Stimulated activated CD8-positive, alpha-beta memory T cell treated with anti-CD3 and anti-CD28 coated beads, Interleukin-2, amount 100 ng/mL, for 1 hour (primary cell): ENCODE measurements around the gene CNDP2.
"Not testable (repeated sequence)": the region's sequence is repeated elsewhere in the genome, so short reads cannot be mapped to it uniquely, and the experiment has no call there.

ENCODE experiments used
- DNase-seq, 2 donors: peaks; one replicate each; pipeline ENCODE4 v3.0.0-alpha.2; 2020; ENCODE audit warnings: low read depth in 2 of 2

The CNDP2 gene

GRCh38 chr18:74517236-74517630 lies 21.1 kb downstream of the CNDP2 start:
- no peak for DNase-seq

- no peak for DNase-seq
Observed at GRCh38 chr18:74518456-74519295, 22.5 kb downstream of the CNDP2 start.

GRCh38 chr18:74519320-74520095 lies 23.3 kb downstream of the CNDP2 start:
- DNase-seq, result no peak

- DNase-seq, result no peak
Observed at GRCh38 chr18:74520096-74520833, 24.1 kb downstream of the CNDP2 start.

GRCh38 chr18:74521068-74521725 lies 25.0 kb downstream of the CNDP2 start:
- DNase-seq, result no peak

- DNase-seq, result no peak
Observed at GRCh38 chr18:74522635-74523548, 26.7 kb downstream of the CNDP2 start.

- DNase-seq, result no peak
Observed at GRCh38 chr18:74524097-74524496, 27.9 kb downstream of the CNDP2 start.

- DNase-seq, result not testable (repeated sequence)
Observed at GRCh38 chr18:74524915-74525314, 28.8 kb downstream of the CNDP2 start.

- DNase-seq, result no peak
Observed at GRCh38 chr18:74525741-74526140, 29.6 kb downstream of the CNDP2 start.

- DNase-seq, result no peak
Observed at GRCh38 chr18:74526488-74526887, 30.3 kb downstream of the CNDP2 start.

- DNase-seq, result no peak
Observed at GRCh38 chr18:74528478-74528877, 32.3 kb downstream of the CNDP2 start.

- DNase-seq, result no peak
Observed at GRCh38 chr18:74528913-74529312, 32.8 kb downstream of the CNDP2 start.

- no peak for DNase-seq
Observed at GRCh38 chr18:74529378-74529777, 33.2 kb downstream of the CNDP2 start.

GRCh38 chr18:74529811-74530583 lies 33.8 kb downstream of the CNDP2 start:
- DNase-seq, result no peak

- no peak for DNase-seq
Observed at GRCh38 chr18:74530584-74530862, 34.4 kb downstream of the CNDP2 start.

- no peak for DNase-seq
Observed at GRCh38 chr18:74531043-74531442, 34.9 kb downstream of the CNDP2 start.

GRCh38 chr18:74532511-74533025 lies 36.4 kb downstream of the CNDP2 start:
- no peak for DNase-seq

GRCh38 chr18:74533666-74534065 lies 37.5 kb downstream of the CNDP2 start:
- no peak for DNase-seq

- no peak for DNase-seq
Observed at GRCh38 chr18:74534150-74534969, 38.2 kb downstream of the CNDP2 start, which contains the start of gene CNDP1. Gene CNDP1, plus strand, starts transcription at chr18:74534500. Its CDS starts 168 bp downstream, at chr18:74534668.
